ENCODE measurements around the gene BTNL2. TPM values are rescaled to one million over a fixed set of nuclear protein-coding genes. Genes with fewer than 3 reads are reported as not detected.
A peak's percentile ranks its signal among the peaks of the same experiment; 100 is the strongest.

Gene BTNL2
- total RNA-seq, 1 experiment from 2014 or later: not detected

GRCh38 chr6:32439602-32440214, 32.7 kb upstream of the BTNL2 start, which contains the start of gene HLA-DRA:
TSS of gene HLA-DRA (plus strand) at chr6:32439887. CDS start at chr6:32439951, 64 bp downstream.
- H3K4me1 Mint-ChIP-seq: peaks cover 4 to 6% of the 10 kb centered on the region in 2 experiments
- Histone ChIP-seq H2AFZ (ENCODE audit: low read length) (peak within 1 kb of the TSS; percentile 100), H3K27ac (ENCODE audit: insufficient read length, low read depth, low read length) (no peak within 1 kb of the TSS), H3K79me1 (ENCODE audit: insufficient read depth, low read depth, low read length, poor library complexity, severe bottlenecking) (no peaks in the 10 kb centered on the region), H2BK15ac (ENCODE audit: low read depth, low read length) (no peak within 1 kb of the TSS), H3K9ac (ENCODE audit: extremely low read depth, insufficient read length, low read length) (no peak within 1 kb of the TSS), H3K14ac (ENCODE audit: insufficient read depth, low read length) (no peak within 1 kb of the TSS), H3K4ac (ENCODE audit: low read depth, low read length) (no peak within 1 kb of the TSS), H3K4me1 (ENCODE audit: insufficient read depth, low read length) (no peaks in the 10 kb centered on the region), H4K8ac (replicated peaks; ENCODE audit: insufficient read length, low read depth, low read length) (no peak within 1 kb of the TSS), H3K27me3 (ENCODE audit: insufficient read depth, low read length) (no peaks in the 10 kb centered on the region), H4K91ac (ENCODE audit: insufficient read length, low read depth, low read length) (no peak within 1 kb of the TSS), H4K5ac (ENCODE audit: insufficient read length, low read depth, low read length) (no peak within 1 kb of the TSS), H3K23me2 (ENCODE audit: insufficient read length, low read depth, low read length, poor library complexity, severe bottlenecking) (no peaks in the 10 kb centered on the region), H2BK12ac (ENCODE audit: insufficient read length, low read depth, low read length) (no peak within 1 kb of the TSS), H3K56ac (ENCODE audit: insufficient read length, low read depth, low read length) (no peak within 1 kb of the TSS), H2BK120ac (ENCODE audit: low read depth, low read length, poor library complexity, severe bottlenecking) (no peak within 1 kb of the TSS), H3K18ac (ENCODE audit: insufficient read length, low read depth, low read length) (no peak within 1 kb of the TSS), H3K9me3 (ENCODE audit: control insufficient read depth, low read depth, low read length) (no peaks in the 10 kb centered on the region), H2BK5ac (ENCODE audit: insufficient read length, low read length) (no peak within 1 kb of the TSS), H2BK20ac (ENCODE audit: low read depth, low read length, poor library complexity, severe bottlenecking) (no peak within 1 kb of the TSS), H3T11ph (ENCODE audit: low read length) (no peak within 1 kb of the TSS), H3K23ac (ENCODE audit: insufficient read length, low read depth, low read length) (no peak within 1 kb of the TSS), H4K20me1 (ENCODE audit: control insufficient read depth, insufficient read depth, insufficient read length) (no peaks in the 10 kb centered on the region), H2AK5ac (ENCODE audit: insufficient read length, low read length) (no peak within 1 kb of the TSS), H3K4me2 (ENCODE audit: insufficient read depth, insufficient read length, low read length) (peak within 1 kb of the TSS; percentile 50), H3K79me2 (ENCODE audit: insufficient read depth, low read length) (no peaks in the 10 kb centered on the region)
- WGBS (ENCODE audit: extremely low coverage, insufficient read length, low lambda C conversion rate): 100% methylated on average over 1 of the region's 9 CpGs
- H3K27me3 Mint-ChIP-seq (ENCODE audit: low read depth): peaks cover 3% of the 10 kb centered on the region; the same call in 1 of the 2 replicates
- TF ChIP-seq, protein P1, sequence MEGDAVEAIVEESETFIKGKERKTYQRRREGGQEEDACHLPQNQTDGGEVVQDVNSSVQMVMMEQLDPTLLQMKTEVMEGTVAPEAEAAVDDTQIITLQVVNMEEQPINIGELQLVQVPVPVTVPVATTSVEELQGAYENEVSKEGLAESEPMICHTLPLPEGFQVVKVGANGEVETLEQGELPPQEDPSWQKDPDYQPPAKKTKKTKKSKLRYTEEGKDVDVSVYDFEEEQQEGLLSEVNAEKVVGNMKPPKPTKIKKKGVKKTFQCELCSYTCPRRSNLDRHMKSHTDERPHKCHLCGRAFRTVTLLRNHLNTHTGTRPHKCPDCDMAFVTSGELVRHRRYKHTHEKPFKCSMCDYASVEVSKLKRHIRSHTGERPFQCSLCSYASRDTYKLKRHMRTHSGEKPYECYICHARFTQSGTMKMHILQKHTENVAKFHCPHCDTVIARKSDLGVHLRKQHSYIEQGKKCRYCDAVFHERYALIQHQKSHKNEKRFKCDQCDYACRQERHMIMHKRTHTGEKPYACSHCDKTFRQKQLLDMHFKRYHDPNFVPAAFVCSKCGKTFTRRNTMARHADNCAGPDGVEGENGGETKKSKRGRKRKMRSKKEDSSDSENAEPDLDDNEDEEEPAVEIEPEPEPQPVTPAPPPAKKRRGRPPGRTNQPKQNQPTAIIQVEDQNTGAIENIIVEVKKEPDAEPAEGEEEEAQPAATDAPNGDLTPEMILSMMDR (conservative IDR thresholded peaks at IDR 0.05): no peak
- DNase-seq: peak; percentile 30
- H3K9me3 Mint-ChIP-seq: 0 out of 5 replicates have a peak, but pooled peaks cover 0 to 2% of the 10 kb centered on the region in 2 experiments
- H3K27ac Mint-ChIP-seq: no peak within 1 kb of the TSS; a peak in 1 of 7 replicates
- no peaks in the 10 kb centered on the region; a peak in 1 of 7 replicates for H3K36me3 Mint-ChIP-seq (ENCODE audit: insufficient read depth in 1 of 3, low read depth in 3 of 3)
- H3K4me3 Mint-ChIP-seq: peak within 1 kb of the TSS in 1 of 2 experiments; percentile 47; a peak in 3 of 5 replicates
